Neural progenitor cell (in vitro differentiated cells): ENCODE data around the gene ZDHHC11.
"Not testable (repeated sequence)": the region's sequence is repeated elsewhere in the genome, so short reads cannot be mapped to it uniquely, and the experiment has no call there.

Experiments
- EZH2 ChIP-seq: fragments of 200-600 bp; sonication (generic); IDR thresholded peaks from 2 replicates; pipeline ENCODE4 v1.6.1; 2017; ENCODE audit warnings: antibody characterized with exemption, mild to moderate bottlenecking, moderate library complexity
- EZH2phosphoT487 ChIP-seq: fragments of 200-600 bp; sonication (generic); IDR thresholded peaks from 2 replicates; pipeline ENCODE4 v1.6.1; 2017; ENCODE audit warnings: antibody characterized with exemption
- TF ChIP-seq, protein P1 (sequence below): fragments of 200-600 bp; sonication (generic); IDR thresholded peaks from 2 replicates; pipeline ENCODE4 v1.5.1; 2017; ENCODE audit warnings: antibody characterized with exemption, mild to moderate bottlenecking

DNA sequence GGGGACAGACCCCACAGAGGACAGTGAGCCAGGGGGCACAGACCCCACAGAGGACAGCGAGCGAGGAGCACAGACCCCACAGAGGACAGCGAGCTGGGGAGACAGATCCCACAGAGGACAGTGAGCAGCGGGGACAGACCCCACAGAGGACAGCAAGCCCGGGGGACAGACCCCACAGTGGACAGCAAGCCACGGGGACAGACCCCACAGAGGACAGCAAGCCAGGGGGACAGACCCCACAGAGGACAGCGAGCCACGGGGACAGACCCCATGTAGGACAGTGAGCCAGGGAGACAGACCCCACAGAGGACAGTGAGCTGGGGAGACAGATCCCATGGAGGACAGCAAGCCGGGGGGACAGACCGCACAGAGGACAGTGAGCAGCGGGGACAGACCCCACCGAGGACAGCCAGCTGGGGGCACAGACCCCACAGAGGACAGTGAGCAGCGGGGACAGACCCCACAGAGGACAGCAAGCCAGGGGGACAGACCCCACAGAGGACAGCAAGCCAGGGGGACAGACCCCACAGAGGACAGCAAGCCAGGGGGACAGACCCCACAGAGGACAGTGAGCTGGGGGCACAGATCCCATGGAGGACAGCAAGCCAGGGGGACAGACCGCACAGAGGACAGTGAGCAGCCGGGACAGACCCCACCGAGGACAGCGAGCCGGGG, 2.8 kb upstream of the ZDHHC11 start:
- TF ChIP-seq, protein P1, sequence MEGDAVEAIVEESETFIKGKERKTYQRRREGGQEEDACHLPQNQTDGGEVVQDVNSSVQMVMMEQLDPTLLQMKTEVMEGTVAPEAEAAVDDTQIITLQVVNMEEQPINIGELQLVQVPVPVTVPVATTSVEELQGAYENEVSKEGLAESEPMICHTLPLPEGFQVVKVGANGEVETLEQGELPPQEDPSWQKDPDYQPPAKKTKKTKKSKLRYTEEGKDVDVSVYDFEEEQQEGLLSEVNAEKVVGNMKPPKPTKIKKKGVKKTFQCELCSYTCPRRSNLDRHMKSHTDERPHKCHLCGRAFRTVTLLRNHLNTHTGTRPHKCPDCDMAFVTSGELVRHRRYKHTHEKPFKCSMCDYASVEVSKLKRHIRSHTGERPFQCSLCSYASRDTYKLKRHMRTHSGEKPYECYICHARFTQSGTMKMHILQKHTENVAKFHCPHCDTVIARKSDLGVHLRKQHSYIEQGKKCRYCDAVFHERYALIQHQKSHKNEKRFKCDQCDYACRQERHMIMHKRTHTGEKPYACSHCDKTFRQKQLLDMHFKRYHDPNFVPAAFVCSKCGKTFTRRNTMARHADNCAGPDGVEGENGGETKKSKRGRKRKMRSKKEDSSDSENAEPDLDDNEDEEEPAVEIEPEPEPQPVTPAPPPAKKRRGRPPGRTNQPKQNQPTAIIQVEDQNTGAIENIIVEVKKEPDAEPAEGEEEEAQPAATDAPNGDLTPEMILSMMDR, result not testable (repeated sequence)
- not testable (repeated sequence) for TF ChIP-seq EZH2, EZH2phosphoT487
